K562 (cell line): ENCODE results near the gene RNF34. TPM values are rescaled to one million over a fixed set of nuclear protein-coding genes. Genes with fewer than 3 reads are reported as not detected.
A peak's percentile ranks its signal among the peaks of the same experiment; 100 is the strongest.

Experiments
- BRD4 ChIP-seq: fragments of 200-600 bp; sonication (generic); IDR thresholded peaks from 2 replicates; pipeline ENCODE4 v1.6.1; 2017; ENCODE audit warnings: inconsistent platforms
- CAMTA2 ChIP-seq: fragments of 250-450 bp; sonication (Bioruptor Pico); conservative IDR thresholded peaks from 2 replicates; pipeline ENCODE4 v1.5.1; 2022
- CBX2 ChIP-seq: fragments of 200-600 bp; sonication (generic); IDR thresholded peaks from one replicate; pipeline ENCODE4 v1.6.1; 2012; ENCODE audit warnings: mild to moderate bottlenecking, low read length, inconsistent platforms; ENCODE audit not compliant: insufficient read depth, poor library complexity, severe bottlenecking
- FOXK1 ChIP-seq: sonication (generic); formaldehyde crosslinking; IDR thresholded peaks from 2 replicates; pipeline ENCODE4 v1.8.0; 2022; ENCODE audit warnings: missing genetic modification reagents, mild to moderate bottlenecking, borderline replicate concordance
- HDAC3 ChIP-seq: fragments of 450-650 bp; IDR thresholded peaks from 2 replicates; pipeline ENCODE4 v1.6.1; 2018; ENCODE audit warnings: borderline replicate concordance, mild to moderate bottlenecking, moderate library complexity; ENCODE audit not compliant: partially characterized antibody
- HDAC6 ChIP-seq: IDR thresholded peaks from 2 replicates; pipeline ENCODE4 v1.6.1; 2012; ENCODE audit warnings: low read depth, mild to moderate bottlenecking, control low read depth, inconsistent platforms, low read length, moderate library complexity
- IFI16 ChIP-seq: fragments of 250-450 bp; sonication (Bioruptor Pico); IDR thresholded peaks from 2 replicates; pipeline ENCODE4 v2.1.2; 2022; ENCODE audit warnings: mild to moderate bottlenecking, inconsistent platforms
- KAT2B ChIP-seq: IDR thresholded peaks from one replicate; pipeline ENCODE4 v1.6.1; 2012; ENCODE audit warnings: low read depth, mild to moderate bottlenecking, control low read depth, inconsistent platforms, low read length, moderate library complexity
- MAZ ChIP-seq, 2 experiments: fragments of 450-650 bp in 1 of 2; sonication (generic) in 1 of 2; formaldehyde crosslinking; IDR thresholded peaks in 1 of 2; conservative IDR thresholded peaks in 1 of 2; 2 replicates each; pipeline versions ENCODE4 v1.4.0 to v1.5.0; 2020; ENCODE audit warnings: mild to moderate bottlenecking in 1 of 2, missing genetic modification reagents in 1 of 2
- MTA1 ChIP-seq: fragments of 450-650 bp; IDR thresholded peaks from 2 replicates; pipeline ENCODE4 v1.6.1; 2017; ENCODE audit warnings: borderline replicate concordance
- NCOA1 ChIP-seq: fragments of 450-650 bp; IDR thresholded peaks from 2 replicates; pipeline ENCODE4 v1.6.1; 2016; ENCODE audit warnings: low read depth
- PHB2 ChIP-seq: fragments of 450-650 bp; IDR thresholded peaks from 2 replicates; pipeline ENCODE4 v1.6.1; 2017; ENCODE audit warnings: low read depth
- POLR2B ChIP-seq: fragments of 450-650 bp; IDR thresholded peaks from 2 replicates; pipeline ENCODE4 v1.6.1; 2018; ENCODE audit warnings: low read depth; ENCODE audit not compliant: partially characterized antibody
- RBM39 ChIP-seq: fragments of 200-400 bp; formaldehyde crosslinking; optimal IDR thresholded peaks from 2 replicates; pipeline ENCODE3; 2018; ENCODE audit warnings: low read depth, low read length
- RCOR1 ChIP-seq, 2 experiments: IDR thresholded peaks; 2 replicates each; pipeline ENCODE4 v1.6.1; 2012; ENCODE audit warnings: low read depth in 2 of 2, low read length in 2 of 2, borderline replicate concordance in 1 of 2, improper control_type of control experiment in 1 of 2
- RHOXF2B ChIP-seq: fragments of 250-450 bp; sonication (Bioruptor Pico); conservative IDR thresholded peaks from 2 replicates; pipeline ENCODE4 v1.5.1; 2021
- SLC30A9 ChIP-seq: fragments of 250-450 bp; sonication (Bioruptor Pico); IDR thresholded peaks from 2 replicates; pipeline ENCODE4 v1.8.0; 2022; ENCODE audit warnings: mild to moderate bottlenecking, moderate library complexity
- SPI1 ChIP-seq: IDR thresholded peaks from 2 replicates; pipeline ENCODE4 v1.6.1; 2011; ENCODE audit warnings: low read depth, low read length, control low read depth, borderline replicate concordance
- TBL1XR1 ChIP-seq, 2 experiments: IDR thresholded peaks; 2 replicates each; pipeline ENCODE4 v1.6.1; 2012; ENCODE audit warnings: improper control_type of control experiment in 2 of 2, low read length in 2 of 2, mild to moderate bottlenecking in 1 of 2
- TEAD4 ChIP-seq, 2 experiments: sonication (generic) in 1 of 2; formaldehyde crosslinking in 1 of 2; IDR thresholded peaks; 2 replicates each; pipeline versions ENCODE4 v1.6.1 to v1.8.0; 2012 to 2022; ENCODE audit warnings: borderline replicate concordance in 1 of 2, inconsistent platforms in 1 of 2, low read length in 1 of 2, mild to moderate bottlenecking in 1 of 2, missing genetic modification reagents in 1 of 2
- ZEB2 ChIP-seq: fragments of 450-650 bp; IDR thresholded peaks from 2 replicates; pipeline ENCODE4 v1.6.1; 2016
- ZFP91 ChIP-seq: sonication (generic); formaldehyde crosslinking; IDR thresholded peaks from 2 replicates; pipeline ENCODE4 v1.8.0; 2022; ENCODE audit warnings: mild to moderate bottlenecking, missing genetic modification reagents
- ZFX ChIP-seq: sonication (generic); formaldehyde crosslinking; IDR thresholded peaks from 2 replicates; pipeline ENCODE4 v1.8.0; 2022; ENCODE audit warnings: mild to moderate bottlenecking, missing genetic modification reagents, moderate library complexity
- ZNF140 ChIP-seq: fragments of 250-450 bp; sonication (Bioruptor Pico); IDR thresholded peaks from 2 replicates; pipeline ENCODE4 v1.8.0; 2021; ENCODE audit warnings: moderate library complexity, mild to moderate bottlenecking, inconsistent platforms
- ZNF311 ChIP-seq: fragments of 250-450 bp; sonication (Bioruptor Pico); IDR thresholded peaks from 2 replicates; pipeline ENCODE4 v1.4.0; 2020; ENCODE audit warnings: mild to moderate bottlenecking, moderate library complexity
- ZNF512 ChIP-seq: IDR thresholded peaks from 2 replicates; pipeline ENCODE4 v1.6.1; 2016; ENCODE audit warnings: missing genetic modification characterization, missing compliant biosample characterization
- ZNF764 ChIP-seq: fragments of 250-450 bp; sonication (Bioruptor Pico); IDR thresholded peaks from 2 replicates; pipeline ENCODE4 v1.4.0; 2020; ENCODE audit warnings: low read depth, mild to moderate bottlenecking, moderate library complexity
- polyA plus RNA-seq, 8 experiments: library from polyadenylated mRNA; depleted of rRNA in 4 of 8; stranded (reverse) in 5 of 8; unstranded in 3 of 8; fragments of >200 nt; fragmentation: Nextera tagmentation in 2 of 8; fragmentation: Illumina TruSeq in 1 of 8; extraction: Ambion mirVana in 2 of 8; extraction: Trizol in 1 of 8; gene quantifications; 2 replicates each; pipeline versions ENCODE4 v1.2.1 to v1.2.3, GENCODE V29; 2011 to 2014; ENCODE audit warnings: inconsistent platforms in 1 of 8, missing spikeins in 1 of 8
- total RNA-seq, 7 experiments: library from RNA; depleted of rRNA in 6 of 7; stranded (reverse); fragments of >200 nt in 6 of 7; fragmentation: Illumina TruSeq in 2 of 7; extraction: Trizol in 2 of 7; gene quantifications; 2 replicates each; pipeline versions ENCODE4 v1.2.1 to v1.2.3, GENCODE V29; 2011 to 2021; ENCODE audit warnings: low replicate concordance in 1 of 7

Gene RNF34
- total and polyA plus RNA-seq, 9 of the 15 experiments (the other 6 are each of a cell fraction or from before 2014, with no cell fraction given): 41.7 to 88.9 (median 54.1) TPM

GRCh38 chr12:121399391-121400331, at the start of gene RNF34 (continued):
- TF ChIP-seq POLR2B (peak; percentile 94), PHB2 (no peak), RBM39 (no peak), ZEB2 (no peak), FOXK1 (CRISPR knock-in tag) (peak; percentile 83), CAMTA2 (no peak), RHOXF2B (CRISPR knock-in tag) (no peak), ZNF140 (CRISPR knock-in tag) (no peak), HDAC3 (no peak), SLC30A9 (CRISPR knock-in tag) (no peak), TBL1XR1 (IDR thresholded peaks at IDR 0.05; ENCODE audit: low read length in 2 of 2) (no peak), KAT2B (no peak), ZNF311 (CRISPR knock-in tag) (no peak), ZNF512 (no peak), HDAC6 (no peak), BRD4 (no peak), ZFX (peak; percentile 91), TEAD4 (IDR thresholded peaks at IDR 0.05; ENCODE audit: low read length) (peak; percentile 38), TEAD4 (CRISPR knock-in tag; IDR thresholded peaks at IDR 0.05; ENCODE audit: borderline replicate concordance) (no peak), ZNF764 (CRISPR knock-in tag) (no peak), CBX2 (no peak), IFI16 (CRISPR knock-in tag) (no peak), MAZ (CRISPR knock-in tag; conservative IDR thresholded peaks at IDR 0.05 in 1 of 2, IDR thresholded peaks at IDR 0.05 in 1 of 2) (peak; percentile 59 to 61; a peak in 3 of 4 replicates), RCOR1 (IDR thresholded peaks at IDR 0.05; ENCODE audit: borderline replicate concordance in 1 of 2, low read depth in 2 of 2, low read length in 2 of 2) (0 out of 4 replicates have a peak, but pooled peaks of 1 of the 2 experiments have one; percentile 58), SPI1 (0 out of 2 replicates have a peak, but pooled peaks have one; percentile 2), NCOA1 (no peak), ZFP91 (CRISPR knock-in tag) (no peak), MTA1 (no peak)
